Neutrophil (primary cell): Measurements from ENCODE around the gene MX1.

Experiments used
- H3K27ac ChIP-seq: fragments of 200-600 bp; sonication (generic); 2 replicates; pipeline ENCODE4 v1.5.1; 2016; ENCODE audit warnings: mild to moderate bottlenecking, moderate library complexity
- H3K27me3 ChIP-seq: fragments of 200-600 bp; sonication (generic); 2 replicates; pipeline ENCODE4 v1.6.0; 2016; ENCODE audit warnings: mild to moderate bottlenecking
- H3K36me3 ChIP-seq: fragments of 200-600 bp; sonication (generic); 2 replicates; pipeline ENCODE4 v1.5.1; 2017
- H3K4me1 ChIP-seq, 2 experiments: fragments of 200-600 bp in 1 of 2; sonication (generic) in 1 of 2; 1 replicate in 1 of 2; 2 replicates in 1 of 2; pipeline versions ENCODE4 v1.5.1 to v1.6.1; 2013 to 2016; ENCODE audit warnings: low read depth in 1 of 2, low read length in 1 of 2, mild to moderate bottlenecking in 1 of 2, moderate library complexity in 1 of 2; ENCODE audit not compliant: control insufficient read depth in 1 of 2, insufficient read depth in 1 of 2
- H3K4me3 ChIP-seq, 2 experiments: fragments of 200-600 bp in 1 of 2; sonication (generic) in 1 of 2; 1 replicate in 1 of 2; 2 replicates in 1 of 2; pipeline ENCODE4 v1.5.1; 2013 to 2016; ENCODE audit warnings: low read depth in 1 of 2, low read length in 1 of 2, mild to moderate bottlenecking in 1 of 2, moderate library complexity in 1 of 2
- H3K9me3 ChIP-seq: fragments of 200-600 bp; sonication (generic); 2 replicates; pipeline ENCODE4 v1.5.1; 2016
- CTCF ChIP-seq: fragments of 200-600 bp; sonication (generic); IDR thresholded peaks from 2 replicates; pipeline ENCODE4 v1.5.1; 2016; ENCODE audit warnings: antibody characterized with exemption

MX1 gene, protein sequence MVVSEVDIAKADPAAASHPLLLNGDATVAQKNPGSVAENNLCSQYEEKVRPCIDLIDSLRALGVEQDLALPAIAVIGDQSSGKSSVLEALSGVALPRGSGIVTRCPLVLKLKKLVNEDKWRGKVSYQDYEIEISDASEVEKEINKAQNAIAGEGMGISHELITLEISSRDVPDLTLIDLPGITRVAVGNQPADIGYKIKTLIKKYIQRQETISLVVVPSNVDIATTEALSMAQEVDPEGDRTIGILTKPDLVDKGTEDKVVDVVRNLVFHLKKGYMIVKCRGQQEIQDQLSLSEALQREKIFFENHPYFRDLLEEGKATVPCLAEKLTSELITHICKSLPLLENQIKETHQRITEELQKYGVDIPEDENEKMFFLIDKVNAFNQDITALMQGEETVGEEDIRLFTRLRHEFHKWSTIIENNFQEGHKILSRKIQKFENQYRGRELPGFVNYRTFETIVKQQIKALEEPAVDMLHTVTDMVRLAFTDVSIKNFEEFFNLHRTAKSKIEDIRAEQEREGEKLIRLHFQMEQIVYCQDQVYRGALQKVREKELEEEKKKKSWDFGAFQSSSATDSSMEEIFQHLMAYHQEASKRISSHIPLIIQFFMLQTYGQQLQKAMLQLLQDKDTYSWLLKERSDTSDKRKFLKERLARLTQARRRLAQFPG

DNA sequence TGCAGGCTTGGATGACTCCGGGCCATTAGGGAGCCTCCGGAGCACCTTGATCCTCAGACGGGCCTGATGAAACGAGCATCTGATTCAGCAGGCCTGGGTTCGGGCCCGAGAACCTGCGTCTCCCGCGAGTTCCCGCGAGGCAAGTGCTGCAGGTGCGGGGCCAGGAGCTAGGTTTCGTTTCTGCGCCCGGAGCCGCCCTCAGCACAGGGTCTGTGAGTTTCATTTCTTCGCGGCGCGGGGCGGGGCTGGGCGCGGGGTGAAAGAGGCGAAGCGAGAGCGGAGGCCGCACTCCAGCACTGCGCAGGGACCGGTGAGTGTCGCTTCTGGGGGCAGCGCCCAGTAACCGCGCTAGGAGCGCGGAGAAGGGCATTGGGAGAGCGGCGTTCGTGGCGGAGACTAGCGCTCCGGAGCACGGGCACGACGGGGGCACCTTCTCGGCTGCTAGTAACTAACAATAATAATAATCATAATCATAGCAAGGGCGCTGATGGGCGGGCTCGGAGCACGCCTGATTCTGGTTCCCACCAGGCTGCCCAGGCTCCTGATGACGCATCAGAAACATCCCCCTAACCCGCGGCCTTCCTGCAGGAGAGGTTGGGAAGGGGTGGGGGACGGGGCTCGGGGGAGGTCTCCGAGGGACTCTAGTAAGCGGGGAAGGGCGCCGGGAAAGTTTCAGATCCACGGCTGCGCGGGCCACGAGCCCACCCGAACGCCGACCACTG lies at the start of gene MX1:
MX1 (plus strand) TSS at position 286 of the 722 bp plus-strand sequence. CDS start 5,832 bp downstream, outside the sequence.
- TF ChIP-seq CTCF: peak; percentile 16
- peaks cover 26 to 27% of the 10 kb centered on the region in 2 experiments for H3K4me1 ChIP-seq
- peak within 1 kb of the TSS; percentile 80 to 82 for H3K4me3 ChIP-seq
- H3K27me3 ChIP-seq: peaks cover 27% of the 10 kb centered on the region
- H3K36me3 ChIP-seq: peaks cover 5% of the 10 kb centered on the region
- H3K9me3 ChIP-seq: no peaks in the 10 kb centered on the region
- peak within 1 kb of the TSS; percentile 62 for H3K27ac ChIP-seq

GRCh38 chr21:41377715-41378114 lies 48.3 kb upstream of the MX1 start:
- no peak overlapping the region for H3K4me3 ChIP-seq
- peaks cover 97% of the 10 kb centered on the region for H3K36me3 ChIP-seq
- no peaks in the 10 kb centered on the region for H3K27me3 ChIP-seq
- no peaks in the 10 kb centered on the region for H3K4me1 ChIP-seq
- H3K27ac ChIP-seq: no peak overlapping the region
- H3K9me3 ChIP-seq: no peaks in the 10 kb centered on the region
- no peak for TF ChIP-seq CTCF

DNA sequence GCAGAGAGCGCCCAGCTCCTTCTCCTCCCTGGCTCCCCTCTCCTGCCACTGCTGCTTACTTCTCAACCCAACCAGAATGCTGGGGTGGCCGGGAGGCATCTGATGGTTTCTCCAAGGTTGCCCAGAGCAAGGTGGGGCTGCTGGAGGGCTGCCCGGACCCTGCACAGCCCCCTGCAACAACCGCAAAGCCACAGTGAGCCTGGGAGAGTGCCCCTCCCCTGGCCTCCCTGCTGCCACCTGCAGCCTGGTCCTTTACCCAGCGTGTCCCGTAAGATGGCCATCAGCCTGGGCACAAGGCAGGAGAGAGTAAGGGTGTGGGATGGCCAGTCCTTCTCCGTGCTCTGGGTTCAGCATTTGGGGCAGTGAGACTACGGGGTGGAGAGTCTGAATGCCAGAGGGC lies 47.2 kb upstream of the MX1 start:
- Histone ChIP-seq H3K4me1 (no peaks in the 10 kb centered on the region), H3K9me3 (no peaks in the 10 kb centered on the region), H3K27me3 (no peaks in the 10 kb centered on the region), H3K36me3 (peaks cover 98% of the 10 kb centered on the region), H3K27ac (no peak overlapping the region), H3K4me3 (no peak overlapping the region)
- TF ChIP-seq CTCF: no peak

GRCh38 chr21:41379901-41380300 lies 46.1 kb upstream of the MX1 start:
- Histone ChIP-seq H3K9me3 (no peaks in the 10 kb centered on the region), H3K4me1 (no peaks in the 10 kb centered on the region), H3K36me3 (peaks cover 98% of the 10 kb centered on the region), H3K27ac (no peak overlapping the region), H3K4me3 (no peak overlapping the region), H3K27me3 (no peaks in the 10 kb centered on the region)
- no peak for TF ChIP-seq CTCF

GRCh38 chr21:41381731-41382130 lies 44.3 kb upstream of the MX1 start:
- Histone ChIP-seq H3K4me3 (no peak overlapping the region), H3K9me3 (no peaks in the 10 kb centered on the region), H3K4me1 (no peaks in the 10 kb centered on the region), H3K27ac (no peak overlapping the region), H3K36me3 (peaks cover 98% of the 10 kb centered on the region), H3K27me3 (no peaks in the 10 kb centered on the region)
- no peak for TF ChIP-seq CTCF
